Upper lobe of left lung (tissue), 4 donors: Measurements from ENCODE around the gene KCNQ2.

Experiments used
- EP300 ChIP-seq, 4 donors: sonication (generic); formaldehyde crosslinking; IDR thresholded peaks; one replicate each; pipeline ENCODE4 v1.5.1; 2017; ENCODE audit warnings: antibody characterized with exemption in 4 of 4, control low read depth in 2 of 4
- POLR2A ChIP-seq, 4 donors: fragments of 450-650 bp; IDR thresholded peaks; one replicate each; pipeline ENCODE4 v1.5.1; 2016 to 2017; ENCODE audit warnings: antibody characterized with exemption in 4 of 4, mild to moderate bottlenecking in 2 of 4
- POLR2AphosphoS5 ChIP-seq, 2 donors: sonication (generic); formaldehyde crosslinking; IDR thresholded peaks; one replicate each; pipeline ENCODE4 v1.5.1; 2017; ENCODE audit warnings: antibody characterized with exemption in 2 of 2

- TF ChIP-seq POLR2A (IDR thresholded peaks at IDR 0.05), result no peak
- no peak for TF ChIP-seq EP300 (IDR thresholded peaks at IDR 0.05)
- TF ChIP-seq POLR2AphosphoS5 (IDR thresholded peaks at IDR 0.05), result no peak
Measured at GRCh38 chr20:63381781-63382431, 90.5 kb downstream of the KCNQ2 start.
